Lower leg skin (tissue), 3 donors: ENCODE measurements around the gene ZSWIM4.

Experiments used
- CTCF ChIP-seq, 3 donors: fragments of 450-650 bp; IDR thresholded peaks; one replicate each; pipeline ENCODE4 v1.5.1; 2016; ENCODE audit warnings: antibody characterized with exemption in 3 of 3, mild to moderate bottlenecking in 3 of 3, moderate library complexity in 2 of 3
- POLR2A ChIP-seq, 2 donors: fragments of 450-650 bp; IDR thresholded peaks; one replicate each; pipeline ENCODE4 v1.6.1; 2016 to 2017; ENCODE audit warnings: antibody characterized with exemption in 2 of 2, mild to moderate bottlenecking in 1 of 2, moderate library complexity in 1 of 2

GRCh38 chr19:13873834-13874515 is 78.7 kb downstream of the ZSWIM4 start:
- TF ChIP-seq POLR2A (IDR thresholded peaks at IDR 0.05) (no peak), CTCF (IDR thresholded peaks at IDR 0.05) (no peak)
